OCI-LY7 (cell line): ENCODE data around the gene CSTPP1. TPM values are rescaled to one million over a fixed set of nuclear protein-coding genes. Genes with fewer than 3 reads are reported as not detected.
A peak's percentile ranks its signal among the peaks of the same experiment; 100 is the strongest.

Experiments used
- BruUV-seq: library from RNA; stranded (reverse); fragments of 400-500 nt; replicated peaks from 2 replicates; lab custom pipeline; 2021; lab: Mats Ljungman, UMichigan
- CTCF ChIA-PET: fragments of 300-600 bp; sonication (Branson Sonifier 250); formaldehyde crosslinking; loops from one replicate; lab custom pipeline; 2022; ENCODE audit warnings: antibody characterized with exemption; ENCODE audit not compliant: unreplicated experiment; lab: Charles Lee
- POLR2A ChIA-PET: fragments of 300-600 bp; sonication (Branson Sonifier 250); formaldehyde crosslinking; loops from one replicate; lab custom pipeline; 2022; ENCODE audit warnings: antibody characterized with exemption; lab: Charles Lee
- DNase-seq: peaks from one replicate; pipeline ENCODE4 v3.0.0-alpha.2; 2015; ENCODE audit warnings: low spot score
- H2AFZ ChIP-seq: fragments of 200-600 bp; sonication (generic), shearing (Covaris generic); 2 replicates; pipeline ENCODE4 v1.6.1; 2014; ENCODE audit warnings: mild to moderate bottlenecking, antibody characterized with exemption, low read length, moderate library complexity
- H3K27ac ChIP-seq: fragments of 200-600 bp; sonication (generic); 2 replicates; pipeline ENCODE4 v1.5.1; 2014; ENCODE audit warnings: mixed run types, low read depth, mild to moderate bottlenecking, moderate library complexity, low read length, inconsistent platforms; ENCODE audit not compliant: poor library complexity, severe bottlenecking
- H3K36me3 ChIP-seq: fragments of 200-600 bp; sonication (generic); 2 replicates; pipeline ENCODE4 v1.6.1; 2014; ENCODE audit warnings: mild to moderate bottlenecking, antibody characterized with exemption, low read length, moderate library complexity, mixed read lengths; ENCODE audit not compliant: insufficient read depth
- H3K4me1 ChIP-seq: fragments of 200-600 bp; sonication (generic); 2 replicates; pipeline ENCODE4 v1.5.1; 2014; ENCODE audit warnings: mild to moderate bottlenecking, low read length; ENCODE audit not compliant: insufficient read depth, poor library complexity, severe bottlenecking
- H3K4me2 ChIP-seq: fragments of 200-600 bp; sonication (generic); 2 replicates; pipeline ENCODE4 v1.6.1; 2014; ENCODE audit warnings: mild to moderate bottlenecking, low read length
- H3K4me3 ChIP-seq: fragments of 200-600 bp; sonication (generic); 2 replicates; pipeline ENCODE4 v1.5.1; 2014; ENCODE audit warnings: mild to moderate bottlenecking, low read depth, low read length; ENCODE audit not compliant: poor library complexity, severe bottlenecking
- H3K79me2 ChIP-seq: fragments of 200-600 bp; sonication (generic); 2 replicates; pipeline ENCODE4 v1.6.1; 2016; ENCODE audit warnings: low read depth, mild to moderate bottlenecking, low read length, moderate library complexity, mixed read lengths; ENCODE audit not compliant: insufficient read depth
- H3K9me2 ChIP-seq: fragments of 200-600 bp; sonication (generic); 2 replicates; pipeline ENCODE4 v1.6.1; 2016; ENCODE audit warnings: mild to moderate bottlenecking, low read length, mixed read lengths; ENCODE audit not compliant: insufficient read depth
- H3K9me3 ChIP-seq: fragments of 200-600 bp; sonication (generic); 2 replicates; pipeline ENCODE4 v1.6.1; 2014; ENCODE audit warnings: mild to moderate bottlenecking, mixed run types, low read length, mixed read lengths
- H4K20me1 ChIP-seq: fragments of 200-600 bp; sonication (generic); 2 replicates; pipeline ENCODE4 v1.6.1; 2014; ENCODE audit warnings: mild to moderate bottlenecking, antibody characterized with exemption, low read length, moderate library complexity, mixed read lengths; ENCODE audit not compliant: insufficient read depth
- CTCF ChIP-seq: fragments of 200-600 bp; sonication (generic); conservative IDR thresholded peaks from 2 replicates; pipeline ENCODE4 v1.5.1; 2014; ENCODE audit warnings: mild to moderate bottlenecking, antibody characterized with exemption, low read length, moderate library complexity, mixed read lengths
- EZH2phosphoT487 ChIP-seq: fragments of 200-600 bp; sonication (generic); IDR thresholded peaks from 2 replicates; pipeline ENCODE4 v1.6.1; 2018; ENCODE audit warnings: low read depth, borderline replicate concordance, mild to moderate bottlenecking, mixed run types, antibody characterized with exemption, low read length, moderate library complexity, mixed read lengths
- intact Hi-C: fragments of 100-400 bp; cut with micrococcal nuclease; formaldehyde crosslinking; loops from one replicate; pipeline ENCODE4 v1.10.0; 2022; ENCODE audit not compliant: unreplicated experiment
- total RNA-seq, 2 experiments: library from RNA; depleted of rRNA in 1 of 2; stranded (reverse); fragments of >200 nt in 1 of 2; shearing (Covaris generic) in 1 of 2; gene quantifications; 2 replicates each; pipeline ENCODE4 v1.2.3, GENCODE V29; 2014 to 2022

Gene CSTPP1
- total RNA-seq, 2 experiments from 2014 or later: 39.6 to 43.1 TPM

DNA sequence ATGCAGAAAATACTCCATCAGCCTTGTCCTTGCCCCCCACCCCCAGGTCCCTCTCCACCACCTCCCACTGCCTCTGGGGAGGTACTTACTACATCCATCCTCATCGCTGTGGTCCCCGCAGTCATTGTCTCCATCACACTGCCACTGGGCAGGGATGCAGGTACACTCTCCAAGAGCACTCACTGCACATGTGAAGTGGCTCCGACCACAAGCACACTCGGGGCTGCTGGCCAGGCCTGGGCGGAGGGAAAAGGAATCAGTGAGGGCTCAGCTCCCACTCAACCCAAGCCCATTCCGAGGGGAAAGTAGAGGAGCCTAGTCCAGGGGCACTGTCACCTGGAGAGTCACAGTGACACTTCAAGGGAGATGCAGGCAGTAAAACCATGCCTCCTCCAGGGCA is 33.9 kb upstream of the CSTPP1 start:
- peaks cover 60% of the 10 kb centered on the region for H3K36me3 ChIP-seq
- BruUV-seq: no TSS peak
- no peaks in the 10 kb centered on the region for H3K9me3 ChIP-seq
- H2AFZ ChIP-seq: no peak overlapping the region
- POLR2A ChIA-PET: no interaction called here
- no peaks in the 10 kb centered on the region for H4K20me1 ChIP-seq
- H3K4me2 ChIP-seq: no peak overlapping the region
- DNase-seq: no peak
- intact Hi-C loops: no loop called here
- no peak overlapping the region for H3K4me3 ChIP-seq
- TF ChIP-seq EZH2phosphoT487 (no peak), CTCF (no peak)
- peaks cover 26% of the 10 kb centered on the region for H3K4me1 ChIP-seq
- no peak overlapping the region for H3K27ac ChIP-seq
- no peaks in the 10 kb centered on the region for H3K79me2 ChIP-seq
- CTCF ChIA-PET: no interaction called here
- H3K9me2 ChIP-seq: no peaks in the 10 kb centered on the region

- Histone ChIP-seq H3K9me3 (no peaks in the 10 kb centered on the region), H4K20me1 (no peaks in the 10 kb centered on the region), H3K9me2 (no peaks in the 10 kb centered on the region), H3K4me1 (peaks cover 26% of the 10 kb centered on the region), H3K36me3 (peaks cover 57% of the 10 kb centered on the region), H3K79me2 (no peaks in the 10 kb centered on the region), H3K4me2 (peak overlapping the region; percentile 38), H2AFZ (no peak overlapping the region), H3K27ac (peak overlapping the region; percentile 37), H3K4me3 (no peak overlapping the region)
- intact Hi-C loops: no loop called here
- DNase-seq: peak; percentile 21
- BruUV-seq: no TSS peak
- POLR2A ChIA-PET: interaction anchor here (0.6 to 1.1 kb wide), 2 partner anchors 38 to 237 kb away, joined by 3 to 4 read pairs; no protein-coding TSS in a partner anchor
- CTCF ChIA-PET: no interaction called here
- TF ChIP-seq EZH2phosphoT487: no peak
- TF ChIP-seq CTCF: no peak
Measured at GRCh38 chr11:46903846-46904245, 32.7 kb upstream of the CSTPP1 start.

DNA sequence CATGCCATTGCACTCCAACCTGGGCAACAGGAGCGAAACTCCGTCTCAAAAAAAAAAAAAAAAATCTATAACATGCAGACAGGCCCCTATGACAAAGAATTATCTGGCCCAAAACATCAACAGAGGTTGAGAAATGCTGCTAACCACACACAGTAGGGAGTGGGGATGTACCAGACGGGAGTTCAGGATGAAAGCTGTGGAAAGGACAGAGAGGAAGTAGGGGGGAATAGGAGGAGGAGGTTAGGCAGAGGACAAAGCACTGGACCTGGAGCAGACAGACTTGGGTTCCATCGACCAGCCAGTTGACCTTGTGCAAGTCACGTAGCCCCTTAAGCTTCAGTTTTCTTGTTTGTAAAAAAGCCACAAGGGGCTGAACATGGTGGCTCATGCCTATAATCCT is 30.8 kb upstream of the CSTPP1 start:
- TF ChIP-seq EZH2phosphoT487 (no peak), CTCF (no peak)
- Histone ChIP-seq H4K20me1 (0 out of 2 replicates have a peak, but pooled peaks cover 3% of the 10 kb centered on the region), H3K36me3 (peaks cover 43% of the 10 kb centered on the region), H3K9me3 (no peaks in the 10 kb centered on the region), H2AFZ (no peak overlapping the region), H3K79me2 (peaks cover 8% of the 10 kb centered on the region; the same call in 1 of the 2 replicates), H3K4me1 (peaks cover 26% of the 10 kb centered on the region), H3K4me3 (no peak overlapping the region), H3K4me2 (no peak overlapping the region), H3K27ac (no peak overlapping the region), H3K9me2 (no peaks in the 10 kb centered on the region)
- BruUV-seq: no TSS peak
- POLR2A ChIA-PET: interaction anchor here (1.6 kb wide), 1 partner anchor 249 kb away, joined by 4 read pairs; no protein-coding TSS in a partner anchor
- intact Hi-C loops: no loop called here
- no peak for DNase-seq
- CTCF ChIA-PET: no interaction called here
